ENCODE data around the gene LILRA6. TPM values are rescaled to one million over a fixed set of nuclear protein-coding genes. Genes with fewer than 3 reads are reported as not detected.

LILRA6 gene
- total and polyA plus RNA-seq, 2 of the 13 experiments (the other 11 are each of a cell fraction or from before 2014, with no cell fraction given), result not detected

- no peak for TF ChIP-seq RFX1 (IDR thresholded peaks at IDR 0.05)
- TF ChIP-seq ZSCAN30 (CRISPR knock-in tag; IDR thresholded peaks at IDR 0.05), result no peak
- TF ChIP-seq PAX8 (CRISPR knock-in tag; IDR thresholded peaks at IDR 0.05; ENCODE audit: borderline replicate concordance), result no peak
- TF ChIP-seq CERS6 (CRISPR knock-in tag; IDR thresholded peaks at IDR 0.05), result no peak
- no peak for TF ChIP-seq NFIB (CRISPR knock-in tag; IDR thresholded peaks at IDR 0.05; ENCODE audit: borderline replicate concordance)
- TF ChIP-seq ZNF205 (CRISPR knock-in tag; IDR thresholded peaks at IDR 0.05), result peak; percentile 97
- TF ChIP-seq ZFAT (CRISPR knock-in tag; conservative IDR thresholded peaks at IDR 0.05), result no peak
- TF ChIP-seq, protein P1, sequence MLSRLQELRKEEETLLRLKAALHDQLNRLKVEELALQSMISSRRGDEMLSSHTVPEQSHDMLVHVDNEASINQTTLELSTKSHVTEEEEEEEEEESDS (CRISPR knock-in tag; IDR thresholded peaks at IDR 0.05; ENCODE audit: borderline replicate concordance), result no peak
- no peak for TF ChIP-seq ZBTB8A (CRISPR knock-in tag; IDR thresholded peaks at IDR 0.05; ENCODE audit: borderline replicate concordance, low read depth)
- peak; percentile 75 for TF ChIP-seq TFDP2 (CRISPR knock-in tag; IDR thresholded peaks at IDR 0.05)
- 0 out of 2 replicates have a peak, but pooled peaks have one; percentile 29 for TF ChIP-seq ZNF556 (CRISPR knock-in tag; IDR thresholded peaks at IDR 0.05; ENCODE audit: borderline replicate concordance)
- no peak for TF ChIP-seq ZBTB44 (CRISPR knock-in tag; IDR thresholded peaks at IDR 0.05)
- peak; percentile 79; the same call in 1 of the 2 replicates for TF ChIP-seq WIZ (CRISPR knock-in tag; IDR thresholded peaks at IDR 0.05)
- no peak for TF ChIP-seq ZNF180 (CRISPR knock-in tag; IDR thresholded peaks at IDR 0.05; ENCODE audit: borderline replicate concordance, low read depth)
- TF ChIP-seq JDP2 (CRISPR knock-in tag; IDR thresholded peaks at IDR 0.05; ENCODE audit: borderline replicate concordance), result no peak
- no peak for TF ChIP-seq HDAC6 (IDR thresholded peaks at IDR 0.05; ENCODE audit: low read depth, low read length)
- TF ChIP-seq THRA (CRISPR knock-in tag; IDR thresholded peaks at IDR 0.05; ENCODE audit: borderline replicate concordance), result no peak; the same call in 1 of the 2 replicates
- TF ChIP-seq ZBTB42 (CRISPR knock-in tag; IDR thresholded peaks at IDR 0.05), result no peak
- TF ChIP-seq DRAP1 (CRISPR knock-in tag; IDR thresholded peaks at IDR 0.05), result peak; percentile 55
- TF ChIP-seq PRMT3 (CRISPR knock-in tag; IDR thresholded peaks at IDR 0.05; ENCODE audit: borderline replicate concordance, low read depth), result no peak
- TF ChIP-seq IKZF4 (CRISPR knock-in tag; IDR thresholded peaks at IDR 0.05; ENCODE audit: borderline replicate concordance, low read depth, not compliant biosample characterization), result no peak
- peak; percentile 74; the same call in 1 of the 2 replicates for TF ChIP-seq ZBTB2 (CRISPR knock-in tag; IDR thresholded peaks at IDR 0.05; ENCODE audit: low read depth)
Observed at GRCh38 chr19:54189735-54190502, 52.7 kb downstream of the LILRA6 start (continued).

Measured in HepG2 (cell line).